ENCODE data around the gene PAFAH1B2. TPM values are rescaled to one million over a fixed set of nuclear protein-coding genes. Genes with fewer than 3 reads are reported as not detected.

PAFAH1B2 gene
- total and polyA plus RNA-seq, 2 of the 8 experiments (the other 6 are each of a cell fraction or from before 2014, with no cell fraction given): 38.2 to 161 TPM

DNA sequence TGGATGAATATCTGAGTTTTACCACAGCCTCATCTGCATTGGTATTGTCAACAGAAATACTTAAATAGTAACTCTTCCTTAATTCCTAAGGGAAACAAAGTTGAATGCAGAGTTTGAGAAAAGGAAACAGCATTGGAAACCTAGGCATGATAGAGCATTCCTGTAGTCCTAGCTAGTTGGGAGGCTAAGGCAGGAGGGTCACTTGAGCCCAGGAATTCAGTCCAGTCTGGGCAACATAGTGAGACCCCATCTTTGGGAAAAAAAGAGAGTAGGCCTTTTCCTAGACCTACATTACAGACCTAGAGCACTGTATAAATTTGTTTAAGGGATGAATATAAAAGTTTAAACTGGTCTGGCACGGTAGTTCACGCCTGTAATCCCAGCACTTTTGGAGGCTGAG lies 13.4 kb downstream of the PAFAH1B2 start:
- no peak overlapping the region for H4K5ac ChIP-seq (ENCODE audit: insufficient read length, low read depth, low read length)
- no peak overlapping the region for H3K4ac ChIP-seq (replicated peaks; ENCODE audit: insufficient read length, low read depth, low read length)
- H2BK12ac ChIP-seq (ENCODE audit: low read depth, low read length): no peak overlapping the region
- 93% methylated on average over 2 of the region's 2 CpGs; no CpG with 5 or more reads in 1 of the 2 experiments for WGBS, 2 experiments (ENCODE audit: extremely low coverage in 1 of 2, insufficient coverage in 1 of 2, insufficient read length in 1 of 2, insufficient replicate concordance in 2 of 2, low coverage in 1 of 2, low lambda C conversion rate in 2 of 2, missing lambda C conversion rate in 1 of 2)
- H3K27me3 ChIP-seq (replicated peaks in 1 of 4; ENCODE audit: control insufficient read depth in 3 of 4, extremely low read depth in 1 of 4, insufficient read depth in 3 of 4, low read length in 3 of 4): no peaks in the 10 kb centered on the region
- ChIA-PET POLR2A (ENCODE audit: partially characterized antibody) (interaction anchor here (1.3 to 5.4 kb wide), 5 partner anchors 9 to 16 kb away, joined by 4 to 30 read pairs (median 15); partner anchors contain the start of gene PAFAH1B2), CTCF (ENCODE audit: partially characterized antibody) (interaction anchor here (0.6 to 1.7 kb wide), 5 partner anchors 12 to 23 kb away, joined by 3 to 8 read pairs (median 5); no protein-coding TSS in a partner anchor)
- DNase-seq (ENCODE audit: low read depth in 1 of 2, low spot score in 2 of 2) (no peak), FAIRE-seq (no peak)
- H4K91ac ChIP-seq (replicated peaks; ENCODE audit: insufficient read length, low read length): no peak overlapping the region
- H3K18ac ChIP-seq (ENCODE audit: extremely low read depth, low read length): no peak overlapping the region
- TF ChIP-seq CEBPB (IDR thresholded peaks at IDR 0.05; ENCODE audit: low read depth, low read length) (no peak), FOSL1 (IDR thresholded peaks at IDR 0.05; ENCODE audit: insufficient read depth, low read depth, low read length) (no peak), TAF1 (IDR thresholded peaks at IDR 0.05; ENCODE audit: low read depth, low read length) (no peak), CBX5 (IDR thresholded peaks at IDR 0.05; ENCODE audit: low read depth, low read length) (no peak), SIN3A (conservative IDR thresholded peaks at IDR 0.05 in 1 of 2, IDR thresholded peaks at IDR 0.05 in 1 of 2; ENCODE audit: low read depth in 1 of 2, low read length in 2 of 2) (no peak), TCF12 (IDR thresholded peaks at IDR 0.05; ENCODE audit: low read depth, low read length) (no peak), RBBP5 (IDR thresholded peaks at IDR 0.05; ENCODE audit: borderline replicate concordance, low read depth, low read length) (no peak), CBX8 (IDR thresholded peaks at IDR 0.05; ENCODE audit: borderline replicate concordance, low read depth, low read length) (no peak), KDM1A (IDR thresholded peaks at IDR 0.05; ENCODE audit: borderline replicate concordance, low read length) (no peak)
- H4K8ac ChIP-seq (ENCODE audit: extremely low read depth, insufficient read depth, low read length): no peak overlapping the region
- no peak overlapping the region for H3K56ac ChIP-seq (replicated peaks; ENCODE audit: insufficient read length, low read depth, low read length)
- H3K4me1 ChIP-seq (replicated peaks in 1 of 4; ENCODE audit: control insufficient read depth in 3 of 4, insufficient read depth in 4 of 4, low read length in 3 of 4): no peaks in the 10 kb centered on the region
- no peak overlapping the region for H2AK5ac ChIP-seq (ENCODE audit: low read depth, low read length)
- no peak overlapping the region for H3K4me3 ChIP-seq (ENCODE audit: extremely low read depth in 1 of 4, insufficient read depth in 2 of 4, low read depth in 3 of 4, low read length in 4 of 4)
- H3K23me2 ChIP-seq (ENCODE audit: low read depth, low read length): no peaks in the 10 kb centered on the region
- H3K27ac ChIP-seq (ENCODE audit: low read depth, low read length): no peak overlapping the region
- H3K9ac ChIP-seq (replicated peaks in 1 of 4; ENCODE audit: extremely low read depth in 1 of 4, low read depth in 3 of 4, low read length in 3 of 4): no peak overlapping the region
- H3K36me3 ChIP-seq (ENCODE audit: control insufficient read depth in 2 of 4, insufficient read depth in 4 of 4, low read length in 3 of 4): peaks cover 6 to 66% (median 18%) of the 10 kb centered on the region in 4 experiments; a peak in 7 of 8 replicates
- no peak overlapping the region for H2AFZ ChIP-seq (ENCODE audit: low read length)
- peaks cover 12 to 86% of the 10 kb centered on the region in 2 experiments for H3K79me2 ChIP-seq (ENCODE audit: control insufficient read depth in 1 of 2, insufficient read depth in 2 of 2, low read length in 2 of 2)
- peaks cover 10 to 11% of the 10 kb centered on the region in 2 experiments for H4K20me1 ChIP-seq (replicated peaks in 1 of 2; ENCODE audit: control insufficient read depth in 1 of 2, insufficient read depth in 2 of 2, low read length in 2 of 2)
- H2BK120ac ChIP-seq (replicated peaks; ENCODE audit: low read depth, low read length): no peak overlapping the region
- no peak overlapping the region for H3K23ac ChIP-seq (ENCODE audit: insufficient read length)
- no peak overlapping the region for H2BK5ac ChIP-seq (ENCODE audit: low read depth, low read length)
- H2BK15ac ChIP-seq (ENCODE audit: low read length): no peak overlapping the region
- no peak overlapping the region for H3K14ac ChIP-seq (ENCODE audit: insufficient read length)
- peaks cover 12% of the 10 kb centered on the region for H3K79me1 ChIP-seq (ENCODE audit: low read depth, low read length)
- H3K4me2 ChIP-seq (ENCODE audit: insufficient read depth in 1 of 2, low read depth in 2 of 2, low read length in 2 of 2): no peak overlapping the region
- no peaks in the 10 kb centered on the region for H3K9me3 ChIP-seq (ENCODE audit: insufficient read depth in 2 of 2, low read depth in 1 of 2, low read length in 1 of 2)
- H2BK20ac ChIP-seq (ENCODE audit: low read length): no peak overlapping the region

Measured in H1 (cell line).